Stimulated activated CD8-positive, alpha-beta memory T cell treated with anti-CD3 and anti-CD28 coated beads, Interleukin-2, amount 100 ng/mL, for 48 hours (primary cell): ENCODE measurements around the gene CAMK1D.
"Not testable (repeated sequence)": the region's sequence is repeated elsewhere in the genome, so short reads cannot be mapped to it uniquely, and the experiment has no call there.

ENCODE experiments used
- DNase-seq, 2 donors: peaks; one replicate each; pipeline ENCODE4 v3.0.0-alpha.2; 2020; ENCODE audit warnings: low read depth in 2 of 2

The CAMK1D gene

GRCh38 chr10:12721334-12721733, 372.0 kb downstream of the CAMK1D start:
- DNase-seq = no peak

GRCh38 chr10:12723220-12723619, 373.9 kb downstream of the CAMK1D start:
- DNase-seq = no peak

GRCh38 chr10:12724807-12725579, 375.6 kb downstream of the CAMK1D start:
- no peak for DNase-seq

- not testable (repeated sequence) for DNase-seq
Measured at GRCh38 chr10:12725580-12725888, 376.2 kb downstream of the CAMK1D start.

GRCh38 chr10:12726971-12727831, 377.9 kb downstream of the CAMK1D start:
- no peak for DNase-seq

- no peak for DNase-seq
Measured at GRCh38 chr10:12727832-12728215, 378.5 kb downstream of the CAMK1D start.

- no peak for DNase-seq
Measured at GRCh38 chr10:12728494-12728893, 379.1 kb downstream of the CAMK1D start.

- no peak for DNase-seq
Measured at GRCh38 chr10:12729885-12730284, 380.5 kb downstream of the CAMK1D start.

GRCh38 chr10:12730809-12731519, 381.6 kb downstream of the CAMK1D start:
- DNase-seq = no peak

- no peak for DNase-seq
Measured at GRCh38 chr10:12733271-12733670, 383.9 kb downstream of the CAMK1D start.

- DNase-seq = no peak
Measured at GRCh38 chr10:12735843-12736462, 386.6 kb downstream of the CAMK1D start.

GRCh38 chr10:12740813-12741212, 391.5 kb downstream of the CAMK1D start:
- no peak for DNase-seq

- no peak for DNase-seq
Measured at GRCh38 chr10:12741360-12741804, 392.0 kb downstream of the CAMK1D start.

- no peak for DNase-seq
Measured at GRCh38 chr10:12742771-12743170, 393.4 kb downstream of the CAMK1D start.

GRCh38 chr10:12743466-12743865, 394.1 kb downstream of the CAMK1D start:
- not testable (repeated sequence) for DNase-seq

- DNase-seq = no peak
Measured at GRCh38 chr10:12743941-12744340, 394.6 kb downstream of the CAMK1D start.

GRCh38 chr10:12748186-12748585, 398.8 kb downstream of the CAMK1D start:
- no peak for DNase-seq

- DNase-seq = no peak
Measured at GRCh38 chr10:12749760-12750478, 400.6 kb downstream of the CAMK1D start.

GRCh38 chr10:12750526-12751201, 401.3 kb downstream of the CAMK1D start:
- DNase-seq = no peak

- no peak for DNase-seq
Measured at GRCh38 chr10:12755075-12755474, 405.7 kb downstream of the CAMK1D start.

- no peak for DNase-seq
Measured at GRCh38 chr10:12757351-12757750, 408.0 kb downstream of the CAMK1D start.
